ENCODE results near the gene D2HGDH. TPM values are rescaled to one million over a fixed set of nuclear protein-coding genes. Genes with fewer than 3 reads are reported as not detected.
"Not testable (repeated sequence)": the region's sequence is repeated elsewhere in the genome, so short reads cannot be mapped to it uniquely, and the experiment has no call there.

D2HGDH gene
- total RNA-seq, 1 donor from 2014 or later = 21.1 TPM

- Histone ChIP-seq H3K9me3 (no peaks in the 10 kb centered on the region), H3K27ac (no peak overlapping the region), H3K36me3 (no peaks in the 10 kb centered on the region), H3K4me3 (no peak overlapping the region), H3K27me3 (no peaks in the 10 kb centered on the region), H3K4me1 (no peaks in the 10 kb centered on the region)
- DNase-seq (ENCODE audit: extremely low spot score in 2 of 2) = no peak
- intact Hi-C loops (cut with DNase I) = no loop called here
- no peak for TF ChIP-seq POLR2AphosphoS5 (IDR thresholded peaks at IDR 0.05; ENCODE audit: insufficient read depth in 1 of 2, low read depth in 1 of 2)
- TF ChIP-seq CTCF (IDR thresholded peaks at IDR 0.05) = no peak
Measured at GRCh38 chr2:241788572-241788971, 54.1 kb downstream of the D2HGDH start.

GRCh38 chr2:241791385-241791784, 57.0 kb downstream of the D2HGDH start:
- H3K4me1 ChIP-seq; DNase-seq (ENCODE audit: extremely low spot score in 2 of 2); H3K4me3 ChIP-seq; H3K9me3 ChIP-seq; H3K27ac ChIP-seq; H3K27me3 ChIP-seq; H3K36me3 ChIP-seq; intact Hi-C loops (cut with DNase I): not testable (repeated sequence)

- no peaks in the 10 kb centered on the region for H3K9me3 ChIP-seq
- TF ChIP-seq POLR2A (IDR thresholded peaks at IDR 0.05) (no peak), POLR2AphosphoS5 (IDR thresholded peaks at IDR 0.05; ENCODE audit: insufficient read depth in 1 of 2, low read depth in 1 of 2) (no peak), CTCF (IDR thresholded peaks at IDR 0.05) (no peak)
- no peak overlapping the region for H3K27ac ChIP-seq
- H3K4me1 ChIP-seq = no peaks in the 10 kb centered on the region
- H3K27me3 ChIP-seq = no peaks in the 10 kb centered on the region
- no peaks in the 10 kb centered on the region for H3K36me3 ChIP-seq
- DNase-seq (ENCODE audit: extremely low spot score in 2 of 2) = no peak
- intact Hi-C loops (cut with DNase I) = no loop called here
- no peak overlapping the region for H3K4me3 ChIP-seq
Measured at GRCh38 chr2:241793385-241793784, 59.0 kb downstream of the D2HGDH start.

GRCh38 chr2:241794250-241794823, 59.9 kb downstream of the D2HGDH start:
- intact Hi-C loops (cut with DNase I) = no loop called here
- DNase-seq (ENCODE audit: extremely low spot score in 2 of 2) = no peak
- no peaks in the 10 kb centered on the region for H3K9me3 ChIP-seq
- H3K27me3 ChIP-seq = no peaks in the 10 kb centered on the region
- H3K36me3 ChIP-seq = no peaks in the 10 kb centered on the region
- H3K4me1 ChIP-seq = no peaks in the 10 kb centered on the region
- no peak overlapping the region for H3K27ac ChIP-seq
- no peak for TF ChIP-seq CTCF (IDR thresholded peaks at IDR 0.05)
- no peak for TF ChIP-seq POLR2A (IDR thresholded peaks at IDR 0.05)
- TF ChIP-seq POLR2AphosphoS5 (IDR thresholded peaks at IDR 0.05; ENCODE audit: insufficient read depth in 1 of 2, low read depth in 1 of 2) = no peak
- no peak overlapping the region for H3K4me3 ChIP-seq

GRCh38 chr2:241795021-241795999, 60.9 kb downstream of the D2HGDH start:
- H3K27ac ChIP-seq = no peak overlapping the region
- no peaks in the 10 kb centered on the region for H3K27me3 ChIP-seq
- H3K36me3 ChIP-seq = no peaks in the 10 kb centered on the region
- TF ChIP-seq POLR2AphosphoS5 (IDR thresholded peaks at IDR 0.05; ENCODE audit: insufficient read depth in 1 of 2, low read depth in 1 of 2) = no peak
- TF ChIP-seq POLR2A (IDR thresholded peaks at IDR 0.05) = no peak
- TF ChIP-seq CTCF (IDR thresholded peaks at IDR 0.05) = no peak
- H3K9me3 ChIP-seq = no peaks in the 10 kb centered on the region
- intact Hi-C loops (cut with DNase I) = no loop called here
- DNase-seq (ENCODE audit: extremely low spot score in 2 of 2) = no peak
- no peaks in the 10 kb centered on the region for H3K4me1 ChIP-seq
- H3K4me3 ChIP-seq = no peak overlapping the region

Measured in vagina (tissue), 2 donors.